ENCODE measurements around the gene DSTYK. TPM values are rescaled to one million over a fixed set of nuclear protein-coding genes. Genes with fewer than 3 reads are reported as not detected.

DSTYK gene
- total RNA-seq, 1 donor from 2014 or later: 12.6 TPM

GRCh38 chr1:205211839-205212536 is 486 bp upstream of the DSTYK start:
- peak overlapping the region; percentile 95 for H3K4me3 Mint-ChIP-seq (ENCODE audit: unreplicated experiment)
- H3K27ac Mint-ChIP-seq (ENCODE audit: unreplicated experiment): peak overlapping the region; percentile 95
- H3K9me3 Mint-ChIP-seq (ENCODE audit: low read depth): no peaks in the 10 kb centered on the region
- no peak for DNase-seq (ENCODE audit: low spot score)
- no peak for TF ChIP-seq CTCF (IDR thresholded peaks at IDR 0.05)
- H3K4me1 Mint-ChIP-seq (ENCODE audit: low read depth): peaks cover 14% of the 10 kb centered on the region
- H3K27me3 Mint-ChIP-seq (ENCODE audit: low read depth): peaks cover 6% of the 10 kb centered on the region
- no peaks in the 10 kb centered on the region for H3K36me3 Mint-ChIP-seq (ENCODE audit: low read depth)

GRCh38 chr1:205210756-205211168 is 740 bp downstream of the DSTYK start:
- no peak for DNase-seq (ENCODE audit: low spot score)
- TF ChIP-seq CTCF (IDR thresholded peaks at IDR 0.05): no peak
- Mint-ChIP-seq H3K4me3 (ENCODE audit: unreplicated experiment) (peak overlapping the region; percentile 95), H3K4me1 (ENCODE audit: low read depth) (peaks cover 14% of the 10 kb centered on the region), H3K36me3 (ENCODE audit: low read depth) (no peaks in the 10 kb centered on the region), H3K27me3 (ENCODE audit: low read depth) (peaks cover 6% of the 10 kb centered on the region), H3K9me3 (ENCODE audit: low read depth) (no peaks in the 10 kb centered on the region), H3K27ac (ENCODE audit: unreplicated experiment) (peak overlapping the region; percentile 95)

DNA sequence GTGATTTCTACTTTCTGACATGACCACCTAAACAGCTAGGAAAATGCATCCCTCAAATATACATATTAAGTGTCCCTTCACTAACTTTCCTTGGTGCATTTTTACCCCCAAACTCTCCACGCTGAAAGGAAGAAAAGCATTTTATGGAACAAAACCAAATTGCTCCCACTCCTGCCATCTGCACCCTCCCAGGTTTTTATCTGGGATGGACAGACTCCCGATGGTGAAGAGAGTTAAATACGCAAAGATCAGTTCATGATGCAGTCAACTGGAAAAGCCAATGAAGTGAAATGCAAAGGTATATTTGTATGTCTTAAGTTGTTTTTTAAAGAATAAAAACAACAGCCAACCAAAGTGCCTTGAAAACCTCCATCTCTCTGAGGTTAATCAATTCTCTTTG is 2.7 kb downstream of the DSTYK start:
- Mint-ChIP-seq H3K9me3 (ENCODE audit: low read depth) (no peaks in the 10 kb centered on the region), H3K4me1 (ENCODE audit: low read depth) (peaks cover 26% of the 10 kb centered on the region), H3K27me3 (ENCODE audit: low read depth) (no peaks in the 10 kb centered on the region), H3K27ac (ENCODE audit: unreplicated experiment) (no peak overlapping the region), H3K4me3 (ENCODE audit: unreplicated experiment) (no peak overlapping the region), H3K36me3 (ENCODE audit: low read depth) (no peaks in the 10 kb centered on the region)
- TF ChIP-seq CTCF (IDR thresholded peaks at IDR 0.05): no peak
- DNase-seq (ENCODE audit: low spot score): no peak

DNA sequence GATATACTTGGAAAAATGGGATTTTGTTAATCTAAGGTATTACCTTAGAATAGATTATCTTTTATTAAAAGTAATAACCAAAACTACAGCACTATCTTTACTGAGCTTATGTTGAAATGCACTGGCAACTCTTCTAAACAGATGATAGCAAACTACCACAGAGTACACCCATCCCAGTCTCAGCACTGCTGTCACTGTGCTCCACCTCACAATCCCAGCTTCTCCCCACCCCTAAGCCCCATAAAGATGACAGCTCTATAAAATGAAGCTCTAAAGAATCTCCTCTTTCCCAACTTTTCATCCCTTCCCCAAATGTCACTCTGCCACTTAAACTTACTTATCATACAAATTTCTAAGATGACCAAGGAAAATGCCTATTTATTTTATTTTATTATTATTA is 6.4 kb downstream of the DSTYK start:
- TF ChIP-seq CTCF (IDR thresholded peaks at IDR 0.05): no peak
- H3K4me3 Mint-ChIP-seq (ENCODE audit: unreplicated experiment): no peak overlapping the region
- no peak for DNase-seq (ENCODE audit: low spot score)
- H3K27me3 Mint-ChIP-seq (ENCODE audit: low read depth): no peaks in the 10 kb centered on the region
- peaks cover 20% of the 10 kb centered on the region for H3K4me1 Mint-ChIP-seq (ENCODE audit: low read depth)
- H3K9me3 Mint-ChIP-seq (ENCODE audit: low read depth): no peaks in the 10 kb centered on the region
- H3K36me3 Mint-ChIP-seq (ENCODE audit: low read depth): no peaks in the 10 kb centered on the region
- H3K27ac Mint-ChIP-seq (ENCODE audit: unreplicated experiment): no peak overlapping the region

DNA sequence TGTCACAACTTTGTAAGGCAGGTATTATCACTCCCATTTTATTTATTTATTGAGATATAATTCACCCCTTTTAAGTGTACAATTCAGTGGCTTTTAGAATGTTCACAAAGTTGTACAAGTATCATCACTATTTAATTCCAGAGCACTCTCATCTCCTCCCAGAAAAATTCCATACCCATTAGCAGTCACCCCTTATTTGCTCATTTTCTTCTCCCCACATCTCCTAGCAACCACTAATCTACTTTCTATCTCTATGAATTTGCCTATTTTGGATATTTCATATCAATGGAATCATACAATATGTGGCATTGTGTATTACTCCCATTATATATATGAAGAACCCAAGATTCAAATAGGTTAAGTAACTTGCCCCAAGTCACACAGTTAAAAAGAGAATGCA is 7.0 kb downstream of the DSTYK start:
- no peak for DNase-seq (ENCODE audit: low spot score)
- no peaks in the 10 kb centered on the region for H3K36me3 Mint-ChIP-seq (ENCODE audit: low read depth)
- H3K27me3 Mint-ChIP-seq (ENCODE audit: low read depth): no peaks in the 10 kb centered on the region
- peaks cover 20% of the 10 kb centered on the region for H3K4me1 Mint-ChIP-seq (ENCODE audit: low read depth)
- no peaks in the 10 kb centered on the region for H3K9me3 Mint-ChIP-seq (ENCODE audit: low read depth)
- H3K4me3 Mint-ChIP-seq (ENCODE audit: unreplicated experiment): no peak overlapping the region
- no peak for TF ChIP-seq CTCF (IDR thresholded peaks at IDR 0.05)
- no peak overlapping the region for H3K27ac Mint-ChIP-seq (ENCODE audit: unreplicated experiment)

All from chondrocyte (in vitro differentiated cells).